Stomach (tissue), 9 donors: ENCODE data around the gene LAMTOR4. TPM values are rescaled to one million over a fixed set of nuclear protein-coding genes. Genes with fewer than 3 reads are reported as not detected.

ENCODE experiments used
- DNase-seq, 2 donors: peaks; one replicate each; pipeline versions ENCODE4 v3.0.0 to v3.0.0-alpha.2; 2013 to 2019
- H3K27ac ChIP-seq, 5 donors: fragments of 200-600 bp in 4 of 5; sonication (generic) in 4 of 5; one replicate each; pipeline ENCODE4 v1.5.1; 2013 to 2019; ENCODE audit warnings: mild to moderate bottlenecking in 1 of 5, moderate library complexity in 1 of 5
- H3K27me3 ChIP-seq, 3 donors: fragments of 200-600 bp; sonication (generic); one replicate each; pipeline ENCODE4 v1.5.1; 2017 to 2019; ENCODE audit warnings: mixed run types in 1 of 3
- H3K36me3 ChIP-seq, 4 donors: fragments of 200-600 bp; sonication (generic); 1 replicate in 3 of 4; 2 replicates in 1 of 4; pipeline ENCODE4 v1.5.1; 2016 to 2019
- H3K4me1 ChIP-seq, 4 donors: fragments of 200-600 bp; sonication (generic); one replicate each; pipeline ENCODE4 v1.5.1; 2016 to 2019
- H3K4me3 ChIP-seq, 4 donors: fragments of 200-600 bp; sonication (generic) in 3 of 4; one replicate each; pipeline ENCODE4 v1.5.1; 2016 to 2019; ENCODE audit warnings: mild to moderate bottlenecking in 1 of 4
- H3K9me3 ChIP-seq, 4 donors: fragments of 200-600 bp; sonication (generic); one replicate each; pipeline ENCODE4 v1.5.1; 2016 to 2019
- EP300 ChIP-seq: sonication (generic); formaldehyde crosslinking; IDR thresholded peaks from one replicate; pipeline ENCODE4 v1.6.1; 2017; ENCODE audit warnings: antibody characterized with exemption
- POLR2A ChIP-seq, 4 donors: fragments of 450-650 bp; IDR thresholded peaks; one replicate each; pipeline ENCODE4 v1.6.1; 2016; ENCODE audit warnings: antibody characterized with exemption in 4 of 4, control low read depth in 2 of 4, mild to moderate bottlenecking in 1 of 4, moderate library complexity in 1 of 4
- POLR2AphosphoS5 ChIP-seq, 3 donors: sonication (generic); formaldehyde crosslinking; IDR thresholded peaks; one replicate each; pipeline ENCODE4 v1.6.1; 2016; ENCODE audit warnings: antibody characterized with exemption in 3 of 3
- WGBS, 5 donors: extraction: QIAGEN DNeasy Blood & Tissue Kit in 3 of 5; methylation state at CpG; one replicate each; pipeline versions ENCODE4 v1.1.5 to v1.1.7; 2013 to 2018; 5-methylcytosine and 5-hydroxymethylcytosine counted together
- intact Hi-C: fragments of 100-400 bp; cut with DNase I; formaldehyde crosslinking; loops from one replicate; pipeline ENCODE4 v1.15.1; 2023; ENCODE audit warnings: low total_unique reads
- polyA plus RNA-seq, 3 donors: library from polyadenylated mRNA; stranded (reverse); fragments of 200-250 nt; gene quantifications; one replicate each; pipeline ENCODE4 v1.2.3, GENCODE V29; 2013
- total RNA-seq, 5 donors: library from RNA; depleted of rRNA; stranded (reverse); fragments of >200 nt; gene quantifications; one replicate each; pipeline versions ENCODE4 v1.1.0 to v1.2.3, GENCODE V29; 2014 to 2016
- TF ChIP-seq, protein P1 (sequence below), 7 experiments: fragments of 450-650 bp in 4 of 7; fragments of 200-600 bp in 3 of 7; sonication (generic) in 3 of 7; IDR thresholded peaks; one replicate each; pipeline ENCODE4 v1.5.1; 2016 to 2019; ENCODE audit warnings: antibody characterized with exemption in 7 of 7, control low read depth in 2 of 7, mild to moderate bottlenecking in 1 of 7
- donor health status: healthy with polysubstance abuse.
- donor health status: Bipolar disorder and iron deficiency.
- donor health status: healthy.

Gene LAMTOR4
- total and polyA plus RNA-seq, 8 donors, result 26.3 to 889 (median 274) TPM

DNA sequence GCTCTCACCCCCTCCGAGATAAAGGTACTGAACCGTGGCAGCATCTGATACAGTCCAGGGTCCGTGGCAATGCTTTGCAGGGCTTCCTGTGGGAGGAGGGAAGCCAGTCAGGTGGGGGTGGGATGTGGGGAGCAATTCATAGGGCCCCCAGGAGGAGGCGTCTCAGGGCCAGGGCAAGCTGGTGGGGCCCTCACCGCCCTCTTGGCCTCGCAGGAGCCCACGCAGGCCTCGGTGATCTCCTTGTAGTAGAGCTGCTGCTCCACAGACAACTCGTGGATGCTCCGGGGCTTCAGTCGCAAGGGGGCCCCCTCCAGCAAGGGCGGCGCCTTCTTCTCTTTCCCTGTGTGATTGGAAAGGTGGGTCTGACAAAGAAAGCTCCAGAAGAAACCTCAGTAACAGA lies 36.8 kb upstream of the LAMTOR4 start:
- WGBS, 5 donors, result 84 to 93% (median 87%) methylated on average over 9 to 13 of the region's 13 CpGs

DNA sequence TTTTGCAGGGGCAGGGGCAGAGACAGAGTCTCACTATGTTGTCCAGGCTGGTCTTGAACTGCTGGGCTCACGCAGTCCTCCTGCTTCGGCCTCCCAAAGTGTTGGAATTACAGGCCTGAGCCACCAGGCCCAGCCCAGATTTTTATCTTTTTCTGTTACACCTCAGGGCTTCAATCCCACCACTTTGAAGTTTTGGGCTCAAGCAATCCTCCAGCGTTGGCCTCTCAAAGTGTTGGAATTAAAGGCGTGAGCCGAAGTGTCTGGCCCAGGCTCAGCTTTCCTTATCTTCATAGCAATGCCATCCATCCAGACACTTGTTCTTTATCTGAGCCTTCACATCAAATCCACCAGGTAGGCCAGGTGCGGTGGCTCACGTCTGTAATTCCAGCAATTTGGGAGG lies 33.7 kb upstream of the LAMTOR4 start:
- 82 to 93% (median 90%) methylated on average over 7 of the region's 7 CpGs for WGBS, 5 donors
- H3K27ac ChIP-seq, result no peak overlapping the region
- DNase-seq, result no peak
- peaks cover 30 to 54% (median 47%) of the 10 kb centered on the region in 4 donors for H3K36me3 ChIP-seq
- peaks cover 10 to 20% (median 15%) of the 10 kb centered on the region in 4 donors for H3K4me1 ChIP-seq
- intact Hi-C loops, result no loop called here
- H3K4me3 ChIP-seq, result no peak overlapping the region
- no peaks in the 10 kb centered on the region for H3K27me3 ChIP-seq
- no peak for TF ChIP-seq POLR2AphosphoS5 (IDR thresholded peaks at IDR 0.05)
- no peak for TF ChIP-seq EP300
- TF ChIP-seq, protein P1, sequence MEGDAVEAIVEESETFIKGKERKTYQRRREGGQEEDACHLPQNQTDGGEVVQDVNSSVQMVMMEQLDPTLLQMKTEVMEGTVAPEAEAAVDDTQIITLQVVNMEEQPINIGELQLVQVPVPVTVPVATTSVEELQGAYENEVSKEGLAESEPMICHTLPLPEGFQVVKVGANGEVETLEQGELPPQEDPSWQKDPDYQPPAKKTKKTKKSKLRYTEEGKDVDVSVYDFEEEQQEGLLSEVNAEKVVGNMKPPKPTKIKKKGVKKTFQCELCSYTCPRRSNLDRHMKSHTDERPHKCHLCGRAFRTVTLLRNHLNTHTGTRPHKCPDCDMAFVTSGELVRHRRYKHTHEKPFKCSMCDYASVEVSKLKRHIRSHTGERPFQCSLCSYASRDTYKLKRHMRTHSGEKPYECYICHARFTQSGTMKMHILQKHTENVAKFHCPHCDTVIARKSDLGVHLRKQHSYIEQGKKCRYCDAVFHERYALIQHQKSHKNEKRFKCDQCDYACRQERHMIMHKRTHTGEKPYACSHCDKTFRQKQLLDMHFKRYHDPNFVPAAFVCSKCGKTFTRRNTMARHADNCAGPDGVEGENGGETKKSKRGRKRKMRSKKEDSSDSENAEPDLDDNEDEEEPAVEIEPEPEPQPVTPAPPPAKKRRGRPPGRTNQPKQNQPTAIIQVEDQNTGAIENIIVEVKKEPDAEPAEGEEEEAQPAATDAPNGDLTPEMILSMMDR (IDR thresholded peaks at IDR 0.05), result no peak
- TF ChIP-seq POLR2A (IDR thresholded peaks at IDR 0.05), result no peak
- no peaks in the 10 kb centered on the region for H3K9me3 ChIP-seq

More for the DNA sequence above, 36.8 kb upstream of the LAMTOR4 start:
- intact Hi-C loops, result no loop called here
- H3K4me1 ChIP-seq, result no peaks in the 10 kb centered on the region
- no peak for DNase-seq
- no peak overlapping the region for H3K27ac ChIP-seq
- no peak overlapping the region for H3K4me3 ChIP-seq
- H3K9me3 ChIP-seq, result no peaks in the 10 kb centered on the region
- H3K27me3 ChIP-seq, result no peaks in the 10 kb centered on the region
- H3K36me3 ChIP-seq, result peaks cover 52 to 85% (median 78%) of the 10 kb centered on the region in 4 donors
- no peak for TF ChIP-seq POLR2A (IDR thresholded peaks at IDR 0.05)
- no peak for TF ChIP-seq POLR2AphosphoS5 (IDR thresholded peaks at IDR 0.05)
- TF ChIP-seq EP300, result no peak
- TF ChIP-seq, protein P1 (IDR thresholded peaks at IDR 0.05), result no peak

DNA sequence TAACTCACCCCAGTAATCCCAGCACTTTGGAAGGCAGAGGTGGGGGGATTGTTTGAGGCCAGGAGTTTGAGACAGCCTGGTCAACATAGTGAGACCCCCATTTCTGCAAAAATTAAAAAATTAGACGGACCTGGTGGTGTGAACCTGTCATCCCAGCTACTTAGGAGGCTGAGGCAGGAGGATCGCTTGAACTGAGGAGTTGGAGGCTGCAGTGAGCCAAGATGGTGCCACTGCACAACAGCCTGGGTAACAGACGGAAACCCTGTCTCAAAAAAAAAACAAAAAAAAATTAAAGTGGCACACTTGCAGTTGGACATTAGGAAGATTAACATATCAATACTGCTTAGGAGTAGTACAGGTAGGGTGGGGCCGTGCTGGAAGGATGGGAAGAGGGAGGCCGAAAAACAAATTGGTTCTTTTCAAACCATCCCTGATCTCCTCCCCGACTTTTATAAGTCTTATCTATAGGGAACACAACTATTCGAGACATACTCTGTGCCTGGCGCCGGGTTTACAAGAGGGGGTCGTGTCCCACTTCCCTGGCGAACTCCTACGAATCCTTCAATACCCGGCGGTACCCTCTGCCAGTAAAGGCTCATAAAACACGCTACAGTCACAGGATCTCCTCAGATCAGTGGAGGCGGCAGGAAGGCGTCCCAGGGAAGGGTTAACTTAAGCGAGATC lies 30.2 kb upstream of the LAMTOR4 start:
- TF ChIP-seq, protein P1 (IDR thresholded peaks at IDR 0.05), result no peak
- no peak for TF ChIP-seq POLR2A (IDR thresholded peaks at IDR 0.05)

DNA sequence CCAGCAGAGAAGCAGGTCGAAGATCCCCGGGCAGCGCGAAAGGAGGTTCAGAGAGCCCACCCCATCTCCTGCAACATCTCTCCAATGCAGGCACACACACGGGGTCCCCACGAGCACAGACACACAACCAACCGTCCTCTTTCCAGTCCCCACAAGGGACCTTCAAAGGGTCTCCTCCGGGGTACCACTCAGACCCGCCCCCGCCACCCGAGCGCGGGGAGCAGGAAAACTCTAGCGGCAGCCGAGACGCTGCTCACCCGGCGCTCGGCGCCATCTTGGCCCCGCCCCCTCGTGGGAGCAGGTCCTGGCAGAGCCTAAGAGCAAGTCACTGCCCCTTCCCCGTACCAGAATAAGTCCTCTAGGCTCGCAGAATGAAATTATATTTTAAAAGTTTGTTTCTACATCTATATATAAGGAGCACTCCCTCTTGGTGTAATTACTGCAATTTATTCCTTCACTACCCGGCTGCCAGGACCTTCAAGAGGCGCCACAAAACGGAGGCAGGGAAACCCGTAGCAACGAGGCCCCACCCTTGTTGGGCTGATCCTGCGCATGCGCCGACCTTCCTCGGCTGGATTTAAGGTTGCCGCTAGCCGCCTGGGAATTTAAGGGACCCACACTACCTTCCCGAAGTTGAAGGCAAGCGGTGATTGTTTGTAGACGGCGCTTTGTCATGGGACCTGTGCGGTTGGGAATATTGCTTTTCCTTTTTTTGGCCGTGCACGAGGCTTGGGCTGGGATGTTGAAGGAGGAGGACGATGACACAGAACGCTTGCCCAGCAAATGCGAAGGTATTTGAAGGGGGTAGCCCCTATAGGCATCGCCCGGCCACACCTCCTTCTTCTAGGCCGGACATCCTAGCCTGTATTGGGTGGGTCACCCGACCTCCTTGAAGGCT lies 29.4 kb upstream of the LAMTOR4 start, which contains the start of the genes CNPY4 and TAF6:
Gene CNPY4 (plus strand): TSS at position 563 of the 898 bp plus-strand sequence. CDS start 111 bp downstream, at position 674.
Gene TAF6 (minus strand): TSS at position 287 of the 898 bp plus-strand sequence. CDS start 5,149 bp downstream, outside the sequence.
- peak within 1 kb of the TSS; percentile 73 to 95 (median 85) for H3K4me3 ChIP-seq
- H3K36me3 ChIP-seq, result peaks cover 0 to 16% (median 8%) of the 10 kb centered on the region in 4 donors
- no peaks in the 10 kb centered on the region for H3K27me3 ChIP-seq
- intact Hi-C loops, result no loop called here
- DNase-seq, result peak; percentile 96 to 98
- TF ChIP-seq EP300, result no peak
- TF ChIP-seq POLR2A (IDR thresholded peaks at IDR 0.05), result no peak
- TF ChIP-seq, protein P1 (IDR thresholded peaks at IDR 0.05), result peak in 1 of 7 experiments; percentile 29
- TF ChIP-seq POLR2AphosphoS5 (IDR thresholded peaks at IDR 0.05), result peak; percentile 45 to 76 (median 59)
- no peaks in the 10 kb centered on the region for H3K9me3 ChIP-seq
- 0 to 1% (median 0%) methylated on average over 33 to 49 of the region's 49 CpGs for WGBS, 5 donors
- peak within 1 kb of the TSS; percentile 67 to 89 (median 84) for H3K27ac ChIP-seq
- peaks cover 24 to 41% (median 28%) of the 10 kb centered on the region in 4 donors for H3K4me1 ChIP-seq

More for the DNA sequence above, 30.2 kb upstream of the LAMTOR4 start:
- Histone ChIP-seq H3K4me3 (peak overlapping the region; percentile 73 to 95 (median 85)), H3K4me1 (peaks cover 24 to 40% (median 28%) of the 10 kb centered on the region in 4 donors), H3K9me3 (no peaks in the 10 kb centered on the region), H3K27ac (peak overlapping the region; percentile 67 to 89 (median 84)), H3K36me3 (peaks cover 4 to 19% (median 14%) of the 10 kb centered on the region in 4 donors), H3K27me3 (no peaks in the 10 kb centered on the region)
- WGBS, 5 donors, result 18 to 21% (median 20%) methylated on average over 18 of the region's 18 CpGs
- intact Hi-C loops, result no loop called here
- no peak for DNase-seq
